Gastroesophageal sphincter (tissue), 4 donors: ENCODE measurements around the gene C1orf35. TPM values are rescaled to one million over a fixed set of nuclear protein-coding genes. Genes with fewer than 3 reads are reported as not detected.

Experiments used
- ATAC-seq: fragments of 150-250 bp; one replicate; pipeline ENCODE4 v1.9.1; 2016; ENCODE audit warnings: mild to moderate bottlenecking, moderate library complexity
- H3K27ac ChIP-seq, 4 donors: fragments of 200-600 bp; sonication (generic) in 3 of 4; 1 replicate in 3 of 4; 2 replicates in 1 of 4; pipeline ENCODE4 v1.5.1; 2016 to 2019
- H3K27me3 ChIP-seq: fragments of 200-600 bp; sonication (generic); one replicate; pipeline ENCODE4 v1.5.1; 2019
- H3K36me3 ChIP-seq, 2 donors: fragments of 200-600 bp; sonication (generic); one replicate each; pipeline ENCODE4 v1.5.1; 2019; ENCODE audit warnings: control low read depth in 1 of 2
- H3K4me1 ChIP-seq, 3 donors: fragments of 200-600 bp; sonication (generic); 1 replicate in 2 of 3; 2 replicates in 1 of 3; pipeline ENCODE4 v1.5.1; 2016 to 2019; ENCODE audit warnings: control low read depth in 2 of 3
- H3K4me3 ChIP-seq, 2 donors: fragments of 200-600 bp; sonication (generic); one replicate each; pipeline ENCODE4 v1.5.1; 2019; ENCODE audit warnings: mild to moderate bottlenecking in 1 of 2, moderate library complexity in 1 of 2
- H3K9me3 ChIP-seq, 3 donors: fragments of 200-600 bp; sonication (generic); one replicate each; pipeline ENCODE4 v1.5.1; 2017 to 2019; ENCODE audit warnings: control low read depth in 2 of 3
- CTCF ChIP-seq, 4 experiments: fragments of 200-600 bp in 2 of 4; fragments of 450-650 bp in 2 of 4; sonication (generic) in 1 of 4; IDR thresholded peaks; one replicate each; pipeline ENCODE4 v1.5.1; 2017 to 2019; ENCODE audit warnings: antibody characterized with exemption in 4 of 4, mild to moderate bottlenecking in 2 of 4, moderate library complexity in 2 of 4
- EP300 ChIP-seq: sonication (generic); formaldehyde crosslinking; IDR thresholded peaks from one replicate; pipeline ENCODE4 v1.6.1; 2017; ENCODE audit warnings: antibody characterized with exemption, mild to moderate bottlenecking
- POLR2A ChIP-seq, 2 donors: fragments of 450-650 bp; IDR thresholded peaks; one replicate each; pipeline ENCODE4 v1.6.1; 2017; ENCODE audit warnings: antibody characterized with exemption in 2 of 2, mild to moderate bottlenecking in 2 of 2, moderate library complexity in 1 of 2
- POLR2AphosphoS5 ChIP-seq: sonication (generic); formaldehyde crosslinking; IDR thresholded peaks from one replicate; pipeline ENCODE4 v1.6.1; 2017; ENCODE audit warnings: antibody characterized with exemption
- WGBS, 2 donors: methylation state at CpG; one replicate each; pipeline ENCODE4 v1.1.5; 2018; ENCODE audit warnings: low coverage in 1 of 2; 5-methylcytosine and 5-hydroxymethylcytosine counted together
- total RNA-seq, 4 donors: library from RNA; depleted of rRNA; stranded (reverse); fragments of >200 nt; gene quantifications; one replicate each; pipeline ENCODE4 v1.1.0, GENCODE V29; 2016

Gene C1orf35
- total RNA-seq, 4 donors from 2014 or later, result 11.6 to 16.0 (median 14.6) TPM

GRCh38 chr1:228071839-228072657, 31.1 kb downstream of the C1orf35 start:
- no peak for TF ChIP-seq EP300
- no peak for TF ChIP-seq POLR2A (IDR thresholded peaks at IDR 0.05)
- no peak for TF ChIP-seq CTCF (IDR thresholded peaks at IDR 0.05)
- TF ChIP-seq POLR2AphosphoS5, result no peak
- peaks cover 57% of the 10 kb centered on the region for H3K27me3 ChIP-seq
- no peak overlapping the region for H3K27ac ChIP-seq
- H3K36me3 ChIP-seq, result no peaks in the 10 kb centered on the region
- H3K9me3 ChIP-seq, result no peaks in the 10 kb centered on the region
- WGBS, 2 donors, result 46 to 57% methylated on average over 6 to 7 of the region's 7 CpGs
- no peak overlapping the region for H3K4me3 ChIP-seq
- ATAC-seq, result no peak
- H3K4me1 ChIP-seq, result no peaks in the 10 kb centered on the region

- H3K9me3 ChIP-seq, result no peaks in the 10 kb centered on the region
- H3K4me1 ChIP-seq, result no peaks in the 10 kb centered on the region
- 57 to 72% methylated on average over 3 of the region's 3 CpGs for WGBS, 2 donors
- H3K27ac ChIP-seq, result no peak overlapping the region
- no peak for ATAC-seq
- no peak for TF ChIP-seq POLR2AphosphoS5
- no peak for TF ChIP-seq EP300
- TF ChIP-seq CTCF (IDR thresholded peaks at IDR 0.05), result no peak
- TF ChIP-seq POLR2A (IDR thresholded peaks at IDR 0.05), result no peak
- peaks cover 69% of the 10 kb centered on the region for H3K27me3 ChIP-seq
- no peak overlapping the region for H3K4me3 ChIP-seq
- H3K36me3 ChIP-seq, result no peaks in the 10 kb centered on the region
These were observed 32.3 kb downstream of the C1orf35 start for GRCh38 chr1:228070851-228071250.

- Histone ChIP-seq H3K4me3 (no peak overlapping the region), H3K27me3 (peaks cover 76% of the 10 kb centered on the region), H3K9me3 (no peaks in the 10 kb centered on the region), H3K27ac (no peak overlapping the region), H3K36me3 (no peaks in the 10 kb centered on the region), H3K4me1 (no peaks in the 10 kb centered on the region)
- 27 to 29% methylated on average over 1 to 2 of the region's 2 CpGs for WGBS, 2 donors
- TF ChIP-seq EP300 (no peak), POLR2AphosphoS5 (no peak), CTCF (IDR thresholded peaks at IDR 0.05) (no peak)
- ATAC-seq, result no peak
These were observed 33.0 kb downstream of the C1orf35 start for GRCh38 chr1:228070173-228070572.

- no peaks in the 10 kb centered on the region for H3K4me1 ChIP-seq
- H3K27me3 ChIP-seq, result peaks cover 94% of the 10 kb centered on the region
- 62 to 64% methylated on average over 5 to 7 of the region's 7 CpGs for WGBS, 2 donors
- H3K27ac ChIP-seq, result no peak overlapping the region
- TF ChIP-seq POLR2A (IDR thresholded peaks at IDR 0.05) (no peak), CTCF (IDR thresholded peaks at IDR 0.05) (no peak), POLR2AphosphoS5 (no peak)
- no peaks in the 10 kb centered on the region for H3K9me3 ChIP-seq
- H3K4me3 ChIP-seq, result no peak overlapping the region
- ATAC-seq, result no peak
- H3K36me3 ChIP-seq, result no peaks in the 10 kb centered on the region
These were observed 34.8 kb downstream of the C1orf35 start for GRCh38 chr1:228068359-228068758.
